Dendritic cell treated with granulocyte-macrophage colony-stimulating factor and Interleukin-4, amounts not matched to agents 40 ng/mL and 50 ng/mL, for 4 days (primary cell): ENCODE results near the gene CRIM1.

Experiments used
- H3K27ac Mint-ChIP-seq: one replicate; pipeline ENCODE4 v1.8.0; 2022; ENCODE audit warnings: mild to moderate bottlenecking, mixed read lengths
- H3K27me3 Mint-ChIP-seq: one replicate; pipeline ENCODE4 v1.8.0; 2022; ENCODE audit warnings: mild to moderate bottlenecking, mixed read lengths
- H3K36me3 Mint-ChIP-seq: one replicate; pipeline ENCODE4 v1.8.0; 2022; ENCODE audit warnings: low read depth, mixed read lengths
- H3K4me1 Mint-ChIP-seq: one replicate; pipeline ENCODE4 v1.8.0; 2022; ENCODE audit warnings: low read depth, mixed read lengths
- H3K4me3 Mint-ChIP-seq: one replicate; pipeline ENCODE4 v1.8.0; 2022; ENCODE audit warnings: mild to moderate bottlenecking, moderate library complexity, mixed read lengths
- H3K9me3 Mint-ChIP-seq: one replicate; pipeline ENCODE4 v1.8.0; 2022; ENCODE audit warnings: mixed read lengths
- intact Hi-C: fragments of 100-400 bp; cut with micrococcal nuclease; formaldehyde crosslinking; loops from one replicate; pipeline ENCODE4 v1.15.0; 2022

Gene CRIM1

DNA sequence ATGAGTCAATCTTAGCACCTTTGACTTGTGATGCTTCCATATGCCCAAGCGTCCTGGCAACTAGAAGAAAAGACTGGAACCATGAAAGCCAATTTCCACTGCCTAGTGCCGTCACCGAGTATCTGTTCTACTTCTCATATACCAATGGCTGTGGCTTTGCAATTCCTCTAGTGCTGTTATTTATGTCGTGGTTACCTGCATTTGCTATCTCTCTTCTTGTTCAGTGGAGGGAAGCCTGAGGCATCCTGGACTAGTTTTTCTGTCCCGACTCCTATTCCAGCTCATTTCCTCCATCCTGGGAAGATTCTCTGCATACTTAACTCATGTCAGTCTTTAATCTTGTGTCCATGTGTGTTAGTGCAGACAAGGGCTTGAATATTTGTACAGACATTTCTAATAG is 124.5 kb downstream of the CRIM1 start:
- H3K36me3 Mint-ChIP-seq: peaks cover 55% of the 10 kb centered on the region
- intact Hi-C loops: no loop called here
- H3K27ac Mint-ChIP-seq: no peak overlapping the region
- H3K4me1 Mint-ChIP-seq: peaks cover 28% of the 10 kb centered on the region
- H3K27me3 Mint-ChIP-seq: no peaks in the 10 kb centered on the region
- peaks cover 37% of the 10 kb centered on the region for H3K9me3 Mint-ChIP-seq
- no peak overlapping the region for H3K4me3 Mint-ChIP-seq

DNA sequence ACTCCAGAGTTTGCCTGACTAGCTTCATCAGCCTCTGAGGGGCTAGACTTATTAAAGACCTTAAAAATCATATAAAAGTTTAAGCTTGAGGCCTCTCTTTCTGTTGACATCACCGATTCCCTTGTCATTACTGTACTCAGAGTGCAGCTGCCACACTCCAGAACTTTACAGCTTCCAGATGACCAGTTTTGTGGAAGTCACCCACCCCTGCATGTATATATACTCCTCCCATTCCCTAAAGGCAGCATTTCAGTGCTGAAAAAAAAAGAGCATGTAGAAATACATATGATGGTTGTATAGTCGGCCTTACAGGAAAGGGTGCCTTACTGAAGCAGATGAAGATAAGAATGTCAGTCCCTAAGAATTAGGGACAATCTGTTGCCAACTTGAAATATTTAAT is 125.1 kb downstream of the CRIM1 start:
- Mint-ChIP-seq H3K36me3 (peaks cover 49% of the 10 kb centered on the region), H3K27ac (no peak overlapping the region), H3K4me3 (no peak overlapping the region), H3K4me1 (peaks cover 28% of the 10 kb centered on the region), H3K27me3 (no peaks in the 10 kb centered on the region), H3K9me3 (peaks cover 31% of the 10 kb centered on the region)
- intact Hi-C loops: no loop called here

- Mint-ChIP-seq H3K36me3 (peaks cover 38% of the 10 kb centered on the region), H3K27me3 (no peaks in the 10 kb centered on the region), H3K4me3 (no peak overlapping the region), H3K27ac (no peak overlapping the region), H3K9me3 (peaks cover 20% of the 10 kb centered on the region), H3K4me1 (peaks cover 26% of the 10 kb centered on the region)
- intact Hi-C loops: no loop called here
Measured at GRCh38 chr2:36481709-36482108, 126.1 kb downstream of the CRIM1 start.

DNA sequence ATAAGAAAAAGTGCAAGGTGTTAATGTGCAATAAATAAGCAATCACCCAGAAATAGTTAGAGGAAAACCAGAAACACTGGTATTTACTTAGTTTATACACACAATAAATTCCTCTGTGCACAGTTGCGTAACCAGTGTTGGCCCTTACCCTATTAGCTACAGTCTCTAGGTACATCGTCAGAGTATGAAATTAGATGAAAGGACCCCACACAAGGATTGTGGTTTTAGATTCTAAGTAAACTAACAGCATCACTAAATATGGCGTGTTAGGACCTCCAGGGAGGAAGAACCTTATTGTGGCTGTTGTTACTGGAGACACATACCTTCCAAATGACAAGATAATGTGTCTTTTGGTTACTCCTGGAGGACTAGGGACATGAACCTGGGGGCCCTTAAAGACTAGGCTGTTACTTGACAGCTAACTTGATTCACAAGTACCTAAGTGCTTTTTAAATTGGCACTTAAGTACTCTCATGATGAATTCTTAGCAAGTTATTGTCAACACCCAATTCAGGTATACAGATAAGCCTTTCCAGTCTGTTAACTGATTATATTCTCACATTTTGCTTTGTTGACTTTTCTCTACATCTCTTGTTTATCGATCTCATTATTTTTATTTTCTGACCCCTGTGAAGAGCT is 127.1 kb downstream of the CRIM1 start:
- intact Hi-C loops: no loop called here
- H3K4me1 Mint-ChIP-seq: peaks cover 16% of the 10 kb centered on the region
- no peak overlapping the region for H3K27ac Mint-ChIP-seq
- peaks cover 28% of the 10 kb centered on the region for H3K36me3 Mint-ChIP-seq
- peaks cover 10% of the 10 kb centered on the region for H3K9me3 Mint-ChIP-seq
- no peaks in the 10 kb centered on the region for H3K27me3 Mint-ChIP-seq
- no peak overlapping the region for H3K4me3 Mint-ChIP-seq

DNA sequence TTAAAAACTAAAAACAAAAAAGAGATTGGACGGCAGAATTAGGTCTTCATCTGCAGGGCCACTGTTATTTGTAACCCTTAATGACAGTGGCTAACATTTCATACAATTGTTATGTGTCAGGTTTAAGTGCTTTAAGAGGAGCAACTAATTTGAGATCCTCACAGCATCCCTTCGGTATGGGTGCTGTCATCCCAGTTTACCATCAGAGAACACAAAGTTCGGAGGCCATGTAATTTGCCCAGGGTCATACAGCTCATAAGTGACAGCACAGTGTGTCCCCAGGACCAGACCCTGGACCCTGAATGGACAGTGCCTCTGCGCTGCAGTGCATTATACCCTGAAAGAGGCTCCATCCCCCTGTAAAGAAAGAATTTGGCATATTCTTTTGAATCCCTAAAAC is 127.7 kb downstream of the CRIM1 start:
- H3K36me3 Mint-ChIP-seq: peaks cover 26% of the 10 kb centered on the region
- H3K9me3 Mint-ChIP-seq: peaks cover 9% of the 10 kb centered on the region
- no peaks in the 10 kb centered on the region for H3K27me3 Mint-ChIP-seq
- intact Hi-C loops: no loop called here
- peaks cover 13% of the 10 kb centered on the region for H3K4me1 Mint-ChIP-seq
- no peak overlapping the region for H3K27ac Mint-ChIP-seq
- no peak overlapping the region for H3K4me3 Mint-ChIP-seq

DNA sequence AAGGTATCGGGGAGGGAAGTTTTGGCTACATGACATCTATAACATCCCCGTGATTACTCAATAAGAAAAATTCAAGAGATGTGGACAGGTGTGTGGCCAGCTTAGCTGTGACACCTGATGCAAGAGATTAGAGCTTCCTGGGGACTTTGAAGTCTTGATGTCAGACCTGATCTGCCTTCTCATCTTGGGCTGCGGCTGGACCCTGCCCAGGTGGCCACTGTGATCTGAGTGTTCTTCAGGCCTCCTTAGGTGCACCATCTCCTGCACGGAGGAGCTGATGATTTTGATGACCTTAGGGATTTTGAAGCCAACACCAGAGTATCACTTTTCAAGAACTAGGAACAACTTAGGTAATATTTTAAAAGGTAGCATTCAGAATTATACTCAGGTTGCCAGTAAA is 128.9 kb downstream of the CRIM1 start:
- H3K36me3 Mint-ChIP-seq: peaks cover 22% of the 10 kb centered on the region
- no peaks in the 10 kb centered on the region for H3K27me3 Mint-ChIP-seq
- H3K27ac Mint-ChIP-seq: no peak overlapping the region
- H3K4me1 Mint-ChIP-seq: peaks cover 2% of the 10 kb centered on the region
- intact Hi-C loops: no loop called here
- H3K4me3 Mint-ChIP-seq: no peak overlapping the region
- peaks cover 9% of the 10 kb centered on the region for H3K9me3 Mint-ChIP-seq

- peaks cover 19% of the 10 kb centered on the region for H3K36me3 Mint-ChIP-seq
- intact Hi-C loops: no loop called here
- H3K27me3 Mint-ChIP-seq: no peaks in the 10 kb centered on the region
- H3K27ac Mint-ChIP-seq: no peak overlapping the region
- H3K9me3 Mint-ChIP-seq: peaks cover 9% of the 10 kb centered on the region
- no peak overlapping the region for H3K4me3 Mint-ChIP-seq
- H3K4me1 Mint-ChIP-seq: no peaks in the 10 kb centered on the region
Measured at GRCh38 chr2:36485521-36485920, 129.9 kb downstream of the CRIM1 start.

DNA sequence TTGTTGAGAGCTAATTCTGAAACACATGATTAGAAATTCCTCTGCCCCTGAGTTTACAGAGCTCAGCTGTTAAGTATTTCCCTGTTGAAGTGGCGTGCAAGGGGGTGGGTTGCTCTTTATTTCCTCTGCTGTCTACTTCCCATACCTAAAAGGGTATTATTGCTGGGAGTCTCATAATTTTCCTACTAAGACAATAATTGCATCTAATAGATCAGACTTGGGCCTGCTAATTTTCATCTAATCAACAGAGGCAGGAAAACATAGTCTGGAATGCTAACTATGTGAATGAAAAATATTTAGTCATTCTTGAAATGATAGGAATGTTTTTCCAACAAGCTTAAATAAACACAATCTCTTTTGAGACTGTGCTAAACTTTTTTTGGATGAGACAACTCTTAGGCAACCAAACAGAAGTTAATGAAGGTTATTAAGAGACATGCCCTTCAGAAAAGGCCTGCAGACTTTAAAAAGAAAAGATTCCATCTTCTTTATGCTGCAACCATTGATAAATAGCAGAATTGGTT is 131.0 kb downstream of the CRIM1 start:
- Mint-ChIP-seq H3K27me3 (no peaks in the 10 kb centered on the region), H3K4me1 (no peaks in the 10 kb centered on the region), H3K36me3 (peaks cover 17% of the 10 kb centered on the region), H3K4me3 (no peak overlapping the region), H3K9me3 (peaks cover 9% of the 10 kb centered on the region), H3K27ac (no peak overlapping the region)
- intact Hi-C loops: no loop called here

- Mint-ChIP-seq H3K36me3 (peaks cover 8% of the 10 kb centered on the region), H3K27me3 (no peaks in the 10 kb centered on the region), H3K27ac (no peak overlapping the region), H3K9me3 (peaks cover 9% of the 10 kb centered on the region), H3K4me1 (no peaks in the 10 kb centered on the region), H3K4me3 (no peak overlapping the region)
- intact Hi-C loops: no loop called here
Measured at GRCh38 chr2:36487947-36488346, 132.4 kb downstream of the CRIM1 start.

- no peaks in the 10 kb centered on the region for H3K27me3 Mint-ChIP-seq
- no peak overlapping the region for H3K27ac Mint-ChIP-seq
- H3K4me3 Mint-ChIP-seq: no peak overlapping the region
- intact Hi-C loops: no loop called here
- no peaks in the 10 kb centered on the region for H3K9me3 Mint-ChIP-seq
- H3K36me3 Mint-ChIP-seq: no peaks in the 10 kb centered on the region
- H3K4me1 Mint-ChIP-seq: no peaks in the 10 kb centered on the region
Measured at GRCh38 chr2:36489281-36489680, 133.7 kb downstream of the CRIM1 start.

DNA sequence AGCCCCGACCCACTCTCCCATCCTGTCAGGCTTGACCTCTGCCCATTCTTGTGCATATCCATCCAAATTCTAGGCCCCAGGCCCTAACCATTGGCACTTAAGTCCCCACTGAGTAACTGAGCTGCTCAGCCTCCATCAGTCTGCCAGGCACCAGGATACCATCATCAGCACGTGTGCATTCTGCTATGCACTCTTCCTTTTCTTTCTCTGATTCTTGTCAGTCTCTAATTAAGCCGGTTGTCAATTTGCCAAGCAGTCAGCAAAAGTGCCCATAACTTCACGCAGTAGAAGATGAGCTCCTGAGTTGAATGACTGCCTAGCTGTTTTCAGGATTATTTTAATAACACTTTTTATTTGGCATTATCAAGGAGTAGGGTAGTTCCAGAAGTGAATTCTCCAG is 135.2 kb downstream of the CRIM1 start:
- intact Hi-C loops: no loop called here
- no peaks in the 10 kb centered on the region for H3K27me3 Mint-ChIP-seq

GRCh38 chr2:36492216-36492945 is 136.8 kb downstream of the CRIM1 start:
- Mint-ChIP-seq H3K4me3 (no peak overlapping the region), H3K9me3 (no peaks in the 10 kb centered on the region), H3K27me3 (no peaks in the 10 kb centered on the region), H3K27ac (no peak overlapping the region), H3K4me1 (no peaks in the 10 kb centered on the region), H3K36me3 (no peaks in the 10 kb centered on the region)
- intact Hi-C loops: no loop called here

More for the DNA sequence above, 135.2 kb downstream of the CRIM1 start:
- Mint-ChIP-seq H3K4me1 (no peaks in the 10 kb centered on the region), H3K27ac (no peak overlapping the region), H3K9me3 (no peaks in the 10 kb centered on the region), H3K36me3 (no peaks in the 10 kb centered on the region), H3K4me3 (no peak overlapping the region)

- Mint-ChIP-seq H3K4me3 (no peak overlapping the region), H3K27me3 (no peaks in the 10 kb centered on the region), H3K36me3 (no peaks in the 10 kb centered on the region), H3K9me3 (no peaks in the 10 kb centered on the region), H3K4me1 (no peaks in the 10 kb centered on the region), H3K27ac (no peak overlapping the region)
- intact Hi-C loops: no loop called here
Measured at GRCh38 chr2:36493306-36493705, 137.7 kb downstream of the CRIM1 start.

DNA sequence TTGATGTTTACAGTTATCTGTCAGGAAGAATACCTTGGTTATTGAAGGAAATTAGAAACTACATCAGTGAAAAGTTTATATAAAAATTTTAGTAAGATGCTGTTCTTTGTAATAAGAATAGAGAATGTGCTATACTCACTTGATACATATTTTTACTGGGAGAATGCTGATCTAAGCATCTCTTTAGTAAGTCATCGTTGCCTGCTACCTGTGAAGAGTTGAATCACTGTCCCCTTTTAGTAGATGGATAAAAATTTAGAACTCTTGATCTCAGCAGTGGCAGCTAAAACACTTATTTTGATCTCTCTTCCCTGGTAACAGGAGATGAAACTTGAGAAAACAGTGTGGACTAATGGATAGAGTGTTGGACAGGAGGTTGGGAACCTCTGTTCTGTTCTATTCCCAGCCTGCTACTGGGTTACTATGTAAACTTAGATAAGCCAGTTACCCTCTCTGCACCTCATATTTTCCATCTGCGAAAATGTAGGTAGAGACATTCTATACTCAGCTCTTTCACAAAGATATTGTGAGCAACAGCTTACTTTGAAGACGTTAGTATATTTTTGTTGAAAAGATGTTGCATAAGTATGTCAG is 142.1 kb downstream of the CRIM1 start:
- Mint-ChIP-seq H3K9me3 (no peaks in the 10 kb centered on the region), H3K4me3 (no peak overlapping the region), H3K4me1 (no peaks in the 10 kb centered on the region), H3K27ac (no peak overlapping the region), H3K36me3 (peaks cover 16% of the 10 kb centered on the region), H3K27me3 (no peaks in the 10 kb centered on the region)
- intact Hi-C loops: no loop called here
